ENCODE measurements around the gene DEFB118. TPM values are rescaled to one million over a fixed set of nuclear protein-coding genes. Genes with fewer than 3 reads are reported as not detected.

The DEFB118 gene
- total and polyA plus RNA-seq, 2 donors from 2014 or later = not detected

DNA sequence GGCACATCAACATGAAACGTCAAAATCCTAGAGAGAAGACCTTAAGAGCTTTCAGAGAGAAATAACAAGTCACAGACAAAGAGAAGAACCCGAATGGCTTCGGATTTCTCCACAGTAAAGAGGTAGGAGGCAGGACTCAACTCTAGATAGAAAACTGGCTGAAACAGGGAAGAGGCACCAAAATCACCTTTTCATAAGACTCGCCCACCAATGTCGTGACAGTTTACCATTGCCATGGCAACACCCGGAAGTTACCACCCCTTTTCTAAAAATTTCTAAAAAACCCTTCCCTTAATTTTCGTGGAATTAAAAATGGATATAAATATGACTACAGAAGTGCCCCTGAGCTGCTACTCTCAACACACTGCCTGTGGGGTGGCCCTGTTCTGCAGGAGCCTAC, 49.9 kb downstream of the DEFB118 start:
- intact Hi-C loops (cut with DNase I) = no loop called here

More for the DNA sequence above, 49.9 kb downstream of the DEFB118 start:
- no peak for DNase-seq
- Histone ChIP-seq H3K4me3 (ENCODE audit: low read length in 3 of 3) (no peak overlapping the region), H3K27ac (ENCODE audit: low read depth in 2 of 2, low read length in 2 of 2) (no peak overlapping the region), H3K4me1 (ENCODE audit: control insufficient read depth in 2 of 3, insufficient read depth in 2 of 3, low read depth in 1 of 3, low read length in 3 of 3) (no peaks in the 10 kb centered on the region), H3K36me3 (ENCODE audit: control insufficient read depth in 2 of 3, insufficient read depth in 3 of 3, low read length in 3 of 3) (no peaks in the 10 kb centered on the region), H3K27me3 (ENCODE audit: control insufficient read depth, insufficient read depth, low read length) (no peaks in the 10 kb centered on the region), H3K9ac (ENCODE audit: low read length in 3 of 3) (no peak overlapping the region), H3K9me3 (ENCODE audit: control insufficient read depth in 2 of 3, insufficient read depth in 1 of 3, low read length in 3 of 3) (no peaks in the 10 kb centered on the region)
- TF ChIP-seq, protein P1, sequence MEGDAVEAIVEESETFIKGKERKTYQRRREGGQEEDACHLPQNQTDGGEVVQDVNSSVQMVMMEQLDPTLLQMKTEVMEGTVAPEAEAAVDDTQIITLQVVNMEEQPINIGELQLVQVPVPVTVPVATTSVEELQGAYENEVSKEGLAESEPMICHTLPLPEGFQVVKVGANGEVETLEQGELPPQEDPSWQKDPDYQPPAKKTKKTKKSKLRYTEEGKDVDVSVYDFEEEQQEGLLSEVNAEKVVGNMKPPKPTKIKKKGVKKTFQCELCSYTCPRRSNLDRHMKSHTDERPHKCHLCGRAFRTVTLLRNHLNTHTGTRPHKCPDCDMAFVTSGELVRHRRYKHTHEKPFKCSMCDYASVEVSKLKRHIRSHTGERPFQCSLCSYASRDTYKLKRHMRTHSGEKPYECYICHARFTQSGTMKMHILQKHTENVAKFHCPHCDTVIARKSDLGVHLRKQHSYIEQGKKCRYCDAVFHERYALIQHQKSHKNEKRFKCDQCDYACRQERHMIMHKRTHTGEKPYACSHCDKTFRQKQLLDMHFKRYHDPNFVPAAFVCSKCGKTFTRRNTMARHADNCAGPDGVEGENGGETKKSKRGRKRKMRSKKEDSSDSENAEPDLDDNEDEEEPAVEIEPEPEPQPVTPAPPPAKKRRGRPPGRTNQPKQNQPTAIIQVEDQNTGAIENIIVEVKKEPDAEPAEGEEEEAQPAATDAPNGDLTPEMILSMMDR (IDR thresholded peaks at IDR 0.05; ENCODE audit: borderline replicate concordance, extremely low read depth, insufficient read depth) = no peak
- no peak for FAIRE-seq

Other genes starting within 250 kb of the DEFB118 start
- not detected for gene DEFB115, start 110.9 kb upstream of the DEFB118 start, total RNA-seq
- gene DEFB115, start 110.9 kb upstream of the DEFB118 start, polyA plus RNA-seq (ENCODE audit: insufficient read depth, low read depth, low replicate concordance) = not detected
- not detected for gene DEFB116, start 60.0 kb upstream of the DEFB118 start, total RNA-seq
- gene DEFB116, start 60.0 kb upstream of the DEFB118 start, polyA plus RNA-seq (ENCODE audit: insufficient read depth, low read depth, low replicate concordance) = not detected
- not detected for gene DEFB119, start 22.0 kb downstream of the DEFB118 start, total RNA-seq
- not detected for gene DEFB119, start 22.0 kb downstream of the DEFB118 start, polyA plus RNA-seq (ENCODE audit: insufficient read depth, low read depth, low replicate concordance)
- gene DEFB121, start 37.6 kb downstream of the DEFB118 start, total RNA-seq = not detected
- gene DEFB121, start 37.6 kb downstream of the DEFB118 start, polyA plus RNA-seq (ENCODE audit: insufficient read depth, low read depth, low replicate concordance) = not detected
- gene DEFB123, start 72.0 kb downstream of the DEFB118 start, total RNA-seq = not detected
- gene DEFB123, start 72.0 kb downstream of the DEFB118 start, polyA plus RNA-seq (ENCODE audit: insufficient read depth, low read depth, low replicate concordance) = not detected
- 2.5 TPM for gene DEFB124, start 106.5 kb downstream of the DEFB118 start, total RNA-seq
- gene DEFB124, start 106.5 kb downstream of the DEFB118 start, polyA plus RNA-seq (ENCODE audit: insufficient read depth, low read depth, low replicate concordance) = not detected
- 2.5 TPM for gene REM1, start 106.7 kb downstream of the DEFB118 start, total RNA-seq
- gene REM1, start 106.7 kb downstream of the DEFB118 start, polyA plus RNA-seq (ENCODE audit: insufficient read depth, low read depth, low replicate concordance) = 2.0 TPM
- gene HM13, start 145.8 kb downstream of the DEFB118 start, total RNA-seq = 174 TPM
- 154 TPM for gene HM13, start 145.8 kb downstream of the DEFB118 start, polyA plus RNA-seq (ENCODE audit: insufficient read depth, low read depth, low replicate concordance)
- 189 TPM for gene ID1, start 236.7 kb downstream of the DEFB118 start, total RNA-seq
- gene ID1, start 236.7 kb downstream of the DEFB118 start, polyA plus RNA-seq (ENCODE audit: insufficient read depth, low read depth, low replicate concordance) = 293 TPM

Data from kidney (tissue), 14 donors.